Karpas-422 (cell line): ENCODE measurements around the gene TRMU. TPM values are rescaled to one million over a fixed set of nuclear protein-coding genes. Genes with fewer than 3 reads are reported as not detected.

Source experiments
- DNase-seq: peaks from one replicate; pipeline ENCODE4 v3.0.0-alpha.2; 2015
- H2AFZ ChIP-seq: fragments of 200-600 bp; sonication (generic); 2 replicates; pipeline ENCODE4 v1.6.1; 2014; ENCODE audit warnings: antibody characterized with exemption, low read length, mixed read lengths
- H3K27ac ChIP-seq: fragments of 200-600 bp; sonication (generic); 2 replicates; pipeline ENCODE4 v1.5.1; 2014; ENCODE audit warnings: mild to moderate bottlenecking, low read length, moderate library complexity
- H3K27me3 ChIP-seq: fragments of 200-600 bp; sonication (generic); 2 replicates; pipeline ENCODE4 v1.6.1; 2014; ENCODE audit warnings: low read length, mixed read lengths
- H3K36me3 ChIP-seq: fragments of 200-600 bp; sonication (generic); 2 replicates; pipeline ENCODE4 v1.6.1; 2014; ENCODE audit warnings: low read length, mixed read lengths; ENCODE audit not compliant: insufficient read depth
- H3K4me1 ChIP-seq: fragments of 200-600 bp; sonication (generic); 2 replicates; pipeline ENCODE4 v1.6.1; 2014; ENCODE audit warnings: mild to moderate bottlenecking, low read length, mixed read lengths
- H3K4me2 ChIP-seq: fragments of 200-600 bp; sonication (generic); 2 replicates; pipeline ENCODE4 v1.6.1; 2014; ENCODE audit warnings: low read length, low read depth, mild to moderate bottlenecking; ENCODE audit not compliant: poor library complexity, severe bottlenecking
- H3K4me3 ChIP-seq: fragments of 200-600 bp; sonication (generic); 2 replicates; pipeline ENCODE4 v1.5.1; 2014; ENCODE audit warnings: mild to moderate bottlenecking, antibody characterized with exemption, low read length, mixed read lengths
- H3K79me2 ChIP-seq: fragments of 200-600 bp; sonication (generic); 2 replicates; pipeline ENCODE4 v1.6.1; 2014; ENCODE audit warnings: mild to moderate bottlenecking, low read length, mixed read lengths
- H3K9ac ChIP-seq: fragments of 200-600 bp; sonication (generic); 2 replicates; pipeline ENCODE4 v1.6.0; 2014; ENCODE audit warnings: low read length
- H3K9me2 ChIP-seq: fragments of 200-600 bp; sonication (generic), shearing (Covaris generic); replicated peaks from 2 replicates; pipeline ENCODE4 v1.6.0; 2014; ENCODE audit warnings: mild to moderate bottlenecking, low read length, moderate library complexity; ENCODE audit not compliant: insufficient read depth
- H3K9me3 ChIP-seq: fragments of 300-700, 200-600 bp; sonication (generic); 2 replicates; pipeline ENCODE4 v1.6.1; 2014; ENCODE audit warnings: low read length, mixed read lengths
- H4K20me1 ChIP-seq: fragments of 200-600 bp; sonication (generic); 2 replicates; pipeline ENCODE4 v1.6.1; 2014; ENCODE audit warnings: mild to moderate bottlenecking, antibody characterized with exemption, low read length, low read depth; ENCODE audit not compliant: insufficient read depth
- total RNA-seq: library from RNA; depleted of rRNA; stranded (reverse); fragments of >200 nt; shearing (Covaris generic); gene quantifications from 2 replicates; pipeline ENCODE4 v1.2.3, GENCODE V29; 2014; ENCODE audit warnings: low replicate concordance

The TRMU gene
- total RNA-seq, 1 experiment from 2014 or later = 48.4 TPM

DNA sequence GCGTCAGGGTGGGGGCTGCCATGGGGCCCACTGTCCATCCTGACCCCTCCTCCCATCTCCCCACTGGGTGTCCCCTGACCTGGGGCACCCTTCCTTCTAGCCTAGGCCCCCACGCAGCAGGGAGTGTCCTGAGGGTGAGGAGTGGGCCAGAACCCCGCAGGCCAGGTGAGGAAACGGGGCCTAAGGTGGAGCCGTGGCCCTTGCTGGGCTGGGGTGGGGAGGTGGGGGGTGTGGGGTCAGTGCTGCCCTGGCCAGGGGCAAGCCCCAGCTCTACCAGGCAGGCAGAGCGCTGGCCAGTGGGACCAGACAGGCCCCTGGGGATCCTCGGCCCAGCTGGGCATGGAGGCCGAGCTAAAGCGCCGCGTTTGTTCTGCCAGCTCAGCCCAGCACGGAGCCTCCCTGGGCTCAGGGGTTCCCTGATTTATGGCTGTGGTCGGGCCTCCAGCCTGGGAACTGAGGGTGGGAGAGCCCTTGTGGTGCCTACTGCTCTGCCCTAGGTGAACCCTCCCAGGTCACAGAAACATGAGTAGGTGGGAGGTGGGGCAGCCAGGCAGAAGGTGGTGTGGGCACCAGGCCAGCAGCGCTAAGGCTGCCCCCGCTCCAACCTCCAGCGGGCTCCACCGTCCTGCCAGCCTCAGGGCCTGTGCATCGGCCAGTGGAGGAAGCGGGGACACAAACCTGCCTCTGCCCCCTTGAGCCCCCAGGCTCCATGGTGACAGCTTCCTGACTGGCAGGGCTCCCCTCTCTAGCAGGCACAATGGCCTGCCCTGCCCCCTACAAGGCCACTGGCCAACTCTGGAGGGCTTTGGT lies 22.4 kb downstream of the TRMU start:
- peaks cover 38% of the 10 kb centered on the region for H4K20me1 ChIP-seq
- H2AFZ ChIP-seq = no peak overlapping the region
- H3K27me3 ChIP-seq = no peaks in the 10 kb centered on the region
- H3K27ac ChIP-seq = no peak overlapping the region
- H3K4me1 ChIP-seq = peaks cover 11% of the 10 kb centered on the region
- no peak overlapping the region for H3K4me3 ChIP-seq
- H3K9me3 ChIP-seq = no peaks in the 10 kb centered on the region
- no peak overlapping the region for H3K9ac ChIP-seq
- no peak for DNase-seq
- H3K9me2 ChIP-seq = no peaks in the 10 kb centered on the region
- H3K4me2 ChIP-seq = no peak overlapping the region
- H3K79me2 ChIP-seq = no peaks in the 10 kb centered on the region
- H3K36me3 ChIP-seq = peaks cover 22% of the 10 kb centered on the region

- H2AFZ ChIP-seq = no peak overlapping the region
- H3K27me3 ChIP-seq = no peaks in the 10 kb centered on the region
- H3K9me3 ChIP-seq = no peaks in the 10 kb centered on the region
- H3K4me3 ChIP-seq = no peak overlapping the region
- no peaks in the 10 kb centered on the region for H3K79me2 ChIP-seq
- peaks cover 37% of the 10 kb centered on the region for H4K20me1 ChIP-seq
- H3K27ac ChIP-seq = no peak overlapping the region
- no peak overlapping the region for H3K9ac ChIP-seq
- peaks cover 5% of the 10 kb centered on the region; the same call in 1 of the 2 replicates for H3K4me1 ChIP-seq
- peaks cover 14% of the 10 kb centered on the region for H3K36me3 ChIP-seq
- no peaks in the 10 kb centered on the region for H3K9me2 ChIP-seq
- DNase-seq = no peak
- H3K4me2 ChIP-seq = no peak overlapping the region
These were observed 23.3 kb downstream of the TRMU start for GRCh38 chr22:46358766-46359165.

DNA sequence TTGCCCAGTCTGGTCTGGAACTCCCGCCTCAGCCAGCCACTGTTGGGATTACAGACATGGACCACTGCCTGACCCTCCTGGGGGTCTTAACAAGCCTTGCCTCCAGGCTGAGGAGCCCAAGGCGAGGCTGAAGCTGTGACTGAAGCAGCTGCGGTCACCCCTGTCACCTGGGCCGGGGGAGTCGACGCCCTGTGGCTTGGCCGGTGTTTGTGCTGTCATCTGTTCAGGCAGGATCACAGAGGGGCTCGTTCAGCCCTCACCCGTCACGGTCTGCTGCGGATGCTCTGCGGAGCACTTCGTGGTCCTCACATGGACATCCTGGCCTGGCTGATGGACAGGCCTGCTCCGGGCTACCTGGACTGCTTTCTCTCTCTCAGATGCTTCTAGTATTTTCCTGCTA lies 23.8 kb downstream of the TRMU start:
- H3K4me1 ChIP-seq = peaks cover 8% of the 10 kb centered on the region
- no peaks in the 10 kb centered on the region for H3K27me3 ChIP-seq
- H3K9ac ChIP-seq = no peak overlapping the region
- no peak overlapping the region for H3K27ac ChIP-seq
- H2AFZ ChIP-seq = no peak overlapping the region
- no peak for DNase-seq
- H3K9me2 ChIP-seq = no peaks in the 10 kb centered on the region
- no peak overlapping the region for H3K4me3 ChIP-seq
- H3K79me2 ChIP-seq = no peaks in the 10 kb centered on the region
- H3K4me2 ChIP-seq = no peak overlapping the region
- peaks cover 37% of the 10 kb centered on the region for H4K20me1 ChIP-seq
- H3K9me3 ChIP-seq = no peaks in the 10 kb centered on the region
- H3K36me3 ChIP-seq = peaks cover 11% of the 10 kb centered on the region

- Histone ChIP-seq H3K9me3 (no peaks in the 10 kb centered on the region), H3K27ac (no peak overlapping the region), H3K9ac (no peak overlapping the region), H3K4me1 (peaks cover 15% of the 10 kb centered on the region), H3K27me3 (no peaks in the 10 kb centered on the region), H3K4me3 (no peak overlapping the region), H2AFZ (no peak overlapping the region), H3K36me3 (peaks cover 11% of the 10 kb centered on the region), H3K79me2 (no peaks in the 10 kb centered on the region), H4K20me1 (peaks cover 32% of the 10 kb centered on the region), H3K4me2 (no peak overlapping the region), H3K9me2 (no peaks in the 10 kb centered on the region)
- DNase-seq = no peak
These were observed 24.6 kb downstream of the TRMU start for GRCh38 chr22:46360097-46360496.

DNA sequence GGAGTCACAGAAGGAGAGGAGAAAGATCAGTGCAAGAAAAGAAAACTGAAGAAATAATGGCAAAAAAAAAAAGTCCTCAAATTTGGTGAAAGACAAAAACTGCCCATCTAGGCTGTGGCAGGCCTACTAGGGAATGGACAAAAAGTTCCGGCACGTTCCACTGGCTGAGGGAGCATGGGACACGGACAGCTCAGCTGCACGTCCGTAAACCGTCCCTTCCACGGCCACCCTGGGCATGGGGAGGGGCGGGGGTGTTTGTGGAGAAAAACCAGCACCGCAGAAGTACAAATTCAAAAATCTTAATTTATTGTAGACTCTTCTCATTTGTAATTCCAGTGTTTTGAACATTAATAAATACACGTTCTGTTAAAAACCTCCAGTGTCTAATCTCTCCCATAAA lies 25.4 kb downstream of the TRMU start:
- no peaks in the 10 kb centered on the region for H3K27me3 ChIP-seq
- H3K36me3 ChIP-seq = peaks cover 7% of the 10 kb centered on the region
- no peak overlapping the region for H3K4me3 ChIP-seq
- no peak overlapping the region for H2AFZ ChIP-seq
- no peak for DNase-seq
- H3K4me1 ChIP-seq = peaks cover 17% of the 10 kb centered on the region
- H3K9me3 ChIP-seq = no peaks in the 10 kb centered on the region
- no peak overlapping the region for H3K27ac ChIP-seq
- no peaks in the 10 kb centered on the region for H3K9me2 ChIP-seq
- no peaks in the 10 kb centered on the region for H3K79me2 ChIP-seq
- no peak overlapping the region for H3K4me2 ChIP-seq
- no peak overlapping the region for H3K9ac ChIP-seq
- H4K20me1 ChIP-seq = peaks cover 29% of the 10 kb centered on the region

GRCh38 chr22:46361826-46362202 lies 26.3 kb downstream of the TRMU start:
- no peaks in the 10 kb centered on the region for H3K79me2 ChIP-seq
- H3K27me3 ChIP-seq = no peaks in the 10 kb centered on the region
- 0 out of 2 replicates have a peak, but pooled peaks cover 3% of the 10 kb centered on the region for H3K36me3 ChIP-seq
- H2AFZ ChIP-seq = no peak overlapping the region
- DNase-seq = no peak
- H3K4me3 ChIP-seq = no peak overlapping the region
- no peaks in the 10 kb centered on the region for H3K9me2 ChIP-seq
- peaks cover 17% of the 10 kb centered on the region for H3K4me1 ChIP-seq
- H4K20me1 ChIP-seq = peaks cover 23% of the 10 kb centered on the region
- H3K4me2 ChIP-seq = no peak overlapping the region
- no peak overlapping the region for H3K27ac ChIP-seq
- H3K9me3 ChIP-seq = no peaks in the 10 kb centered on the region
- no peak overlapping the region for H3K9ac ChIP-seq

GRCh38 chr22:46362203-46362933 lies 26.9 kb downstream of the TRMU start:
- Histone ChIP-seq H3K27me3 (no peaks in the 10 kb centered on the region), H3K4me3 (no peak overlapping the region), H3K9me2 (no peaks in the 10 kb centered on the region), H3K79me2 (no peaks in the 10 kb centered on the region), H3K9ac (no peak overlapping the region), H4K20me1 (peaks cover 23% of the 10 kb centered on the region), H3K4me2 (no peak overlapping the region), H3K27ac (no peak overlapping the region), H3K36me3 (0 out of 2 replicates have a peak, but pooled peaks cover 3% of the 10 kb centered on the region), H3K9me3 (no peaks in the 10 kb centered on the region), H3K4me1 (peaks cover 22% of the 10 kb centered on the region), H2AFZ (no peak overlapping the region)
- DNase-seq = peak; percentile 65

GRCh38 chr22:46362934-46363515 lies 27.5 kb downstream of the TRMU start:
- Histone ChIP-seq H2AFZ (no peak overlapping the region), H3K36me3 (no peaks in the 10 kb centered on the region), H3K9me3 (no peaks in the 10 kb centered on the region), H4K20me1 (peaks cover 23% of the 10 kb centered on the region), H3K4me1 (peaks cover 24% of the 10 kb centered on the region), H3K79me2 (no peaks in the 10 kb centered on the region), H3K9ac (no peak overlapping the region), H3K4me2 (no peak overlapping the region), H3K27ac (no peak overlapping the region), H3K9me2 (no peaks in the 10 kb centered on the region), H3K4me3 (no peak overlapping the region), H3K27me3 (no peaks in the 10 kb centered on the region)
- DNase-seq = no peak
